8988T (cell line): ENCODE data around the gene RGS5.
"Not testable (repeated sequence)": the region's sequence is repeated elsewhere in the genome, so short reads cannot be mapped to it uniquely, and the experiment has no call there.

Source experiments
- DNase-seq: peaks from one replicate; pipeline ENCODE4 v3.0.0; 2011

The RGS5 gene, protein sequence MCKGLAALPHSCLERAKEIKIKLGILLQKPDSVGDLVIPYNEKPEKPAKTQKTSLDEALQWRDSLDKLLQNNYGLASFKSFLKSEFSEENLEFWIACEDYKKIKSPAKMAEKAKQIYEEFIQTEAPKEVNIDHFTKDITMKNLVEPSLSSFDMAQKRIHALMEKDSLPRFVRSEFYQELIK

DNA sequence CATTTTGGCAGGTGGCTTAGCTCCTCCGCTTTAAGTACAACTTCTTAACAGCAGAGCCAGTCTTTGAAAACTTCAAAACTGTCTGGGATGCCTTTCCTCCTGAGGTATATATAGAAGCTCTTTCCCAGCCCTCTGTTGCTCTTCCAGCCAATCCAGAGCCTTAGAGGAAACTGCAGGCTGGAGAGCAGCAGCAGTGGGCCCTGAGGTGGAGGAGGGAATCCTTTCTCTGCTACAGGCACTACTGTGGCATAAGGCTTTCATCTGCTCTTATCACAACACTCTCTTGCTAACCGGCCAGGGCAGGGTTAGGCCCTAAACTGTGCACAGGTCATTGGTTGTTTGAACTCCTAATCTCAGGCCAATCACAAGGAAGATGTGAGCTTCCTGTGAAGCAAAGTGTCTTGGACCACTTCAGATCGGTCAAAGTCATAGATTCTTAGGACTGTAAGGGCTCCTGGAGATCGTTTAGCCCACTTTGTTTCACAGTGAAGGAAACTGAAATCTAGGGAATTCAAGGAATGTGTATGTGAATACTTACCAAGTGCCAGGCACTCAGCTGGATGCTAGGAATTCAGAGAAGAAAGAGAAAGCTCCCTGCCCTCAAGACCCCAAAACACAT, at the start of gene RGS5:
Gene RGS5 (minus strand): TSS at position 84 of the 619 bp plus-strand sequence. CDS start 81 bp downstream, at position 3.
- no peak for DNase-seq

DNA sequence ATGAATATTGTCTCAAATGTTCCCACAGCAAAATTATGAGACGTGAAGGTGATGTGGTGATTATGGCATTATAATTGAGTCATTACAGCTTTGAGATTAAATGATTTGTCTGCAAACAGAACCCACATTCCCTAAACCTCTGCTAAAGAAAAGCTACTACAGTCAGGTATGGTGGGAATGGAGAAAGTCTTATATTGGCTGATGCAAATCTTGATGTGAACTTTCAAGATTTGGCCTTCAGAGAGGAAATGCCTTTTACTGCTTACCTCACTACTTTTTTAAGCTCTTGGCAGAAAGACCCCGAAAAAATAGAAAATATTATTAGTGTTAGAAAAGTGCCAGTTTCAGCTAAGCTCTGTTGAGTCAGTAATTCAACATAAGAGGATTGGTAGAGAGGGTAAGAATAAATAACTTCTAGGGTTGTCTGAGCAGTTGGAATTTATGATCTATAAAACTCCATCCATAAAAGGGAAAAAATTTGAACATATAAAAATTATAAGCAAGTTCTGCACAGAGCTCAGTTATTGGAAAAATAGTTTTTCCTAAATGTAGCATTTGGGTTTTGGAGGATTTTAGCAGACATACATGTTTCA, 47.8 kb upstream of the RGS5 start:
- DNase-seq = no peak

DNA sequence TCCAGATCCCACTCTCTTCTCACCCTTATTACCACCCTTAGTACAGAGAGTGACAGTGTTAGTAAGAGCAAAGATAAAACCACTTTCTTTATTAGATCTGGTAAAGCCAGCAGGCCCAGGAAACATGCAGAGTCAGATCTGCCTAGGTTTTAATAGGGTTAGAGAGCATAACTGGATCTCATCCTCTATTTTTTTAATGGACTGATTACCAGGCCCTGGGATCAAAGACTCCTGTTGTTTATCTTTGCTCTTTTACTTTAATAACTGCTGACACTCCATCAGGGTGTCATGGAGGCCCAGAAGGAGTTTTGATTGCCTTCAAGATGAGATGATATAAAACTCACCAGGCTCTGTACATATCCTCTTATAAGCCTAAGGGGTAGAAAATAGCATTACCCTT, 45.3 kb upstream of the RGS5 start:
- no peak for DNase-seq

DNA sequence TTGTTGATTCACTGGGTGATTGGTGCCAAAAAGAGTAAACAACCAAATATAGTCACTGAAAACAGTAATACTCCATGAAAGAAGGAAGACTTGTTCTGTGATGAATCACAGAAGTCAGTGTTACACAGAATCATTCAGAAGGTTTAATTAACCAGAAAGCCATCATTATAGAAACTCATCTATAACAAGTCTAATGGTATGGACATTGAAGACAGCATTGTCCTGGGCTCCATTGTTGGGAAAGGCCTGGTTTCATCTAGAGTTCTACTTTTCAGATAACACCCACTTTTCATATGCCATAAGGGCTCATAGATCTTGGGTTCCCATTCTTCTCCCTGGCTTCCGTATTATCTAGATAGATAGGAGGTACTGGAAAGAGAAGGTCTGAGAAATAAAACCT, 41.9 kb upstream of the RGS5 start:
- DNase-seq = not testable (repeated sequence)

DNA sequence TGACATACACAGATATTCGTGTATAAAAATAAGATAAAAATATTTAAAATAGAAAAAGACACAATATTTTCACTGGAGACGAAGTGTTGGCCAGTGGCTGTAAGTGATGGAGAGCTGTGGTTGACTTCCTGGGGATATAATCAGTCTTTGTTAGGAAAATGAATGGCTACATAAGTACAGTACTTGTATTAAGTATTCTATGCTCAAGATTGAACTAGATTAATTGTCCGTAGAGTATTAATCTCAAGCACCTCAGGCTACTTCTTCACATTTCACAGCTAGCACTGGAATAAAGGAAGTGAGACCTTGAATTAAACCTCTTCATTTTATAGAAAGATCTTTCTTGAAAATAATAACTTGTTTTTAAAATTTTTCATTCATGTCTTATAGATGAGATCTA, 39.0 kb upstream of the RGS5 start:
- DNase-seq = no peak

DNA sequence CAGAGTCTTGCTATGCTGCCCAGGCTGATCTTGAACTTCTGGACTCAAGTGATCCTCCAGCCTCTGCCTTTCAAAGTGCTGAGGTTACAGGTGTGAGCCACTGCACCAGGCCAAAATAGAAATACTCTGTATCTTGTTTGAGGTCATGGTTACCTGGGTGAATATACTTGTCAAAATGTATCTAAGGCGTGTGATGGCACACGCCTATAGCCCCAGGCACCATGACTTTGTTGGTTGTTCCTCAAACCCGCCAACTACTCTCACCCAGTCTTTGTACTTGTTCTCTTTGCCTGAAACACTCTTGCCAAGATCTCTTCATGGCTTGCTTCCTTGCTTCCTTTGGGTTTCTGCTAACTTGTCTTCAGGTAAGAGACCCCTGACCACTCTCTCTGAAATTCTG, 38.0 kb upstream of the RGS5 start:
- DNase-seq = no peak

DNA sequence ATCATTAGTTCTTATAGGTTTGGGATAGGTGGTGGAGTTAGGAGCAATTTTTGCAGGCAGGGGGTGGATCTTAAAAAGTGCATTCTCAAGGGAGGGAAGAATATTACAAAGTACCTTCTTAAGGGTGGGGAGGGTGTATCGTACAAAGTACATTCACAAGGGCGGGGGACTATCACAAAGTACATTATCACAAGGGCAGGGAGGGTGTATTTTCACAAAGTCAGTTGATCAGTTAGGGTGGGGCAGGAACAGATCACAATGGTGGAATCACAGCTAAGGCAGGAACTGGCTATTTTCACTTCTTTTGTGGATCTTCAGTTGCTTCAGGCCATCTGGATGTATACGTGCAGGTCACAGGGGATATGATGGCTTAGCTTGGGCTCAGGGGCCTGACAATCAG, 30.9 kb upstream of the RGS5 start:
- not testable (repeated sequence) for DNase-seq

DNA sequence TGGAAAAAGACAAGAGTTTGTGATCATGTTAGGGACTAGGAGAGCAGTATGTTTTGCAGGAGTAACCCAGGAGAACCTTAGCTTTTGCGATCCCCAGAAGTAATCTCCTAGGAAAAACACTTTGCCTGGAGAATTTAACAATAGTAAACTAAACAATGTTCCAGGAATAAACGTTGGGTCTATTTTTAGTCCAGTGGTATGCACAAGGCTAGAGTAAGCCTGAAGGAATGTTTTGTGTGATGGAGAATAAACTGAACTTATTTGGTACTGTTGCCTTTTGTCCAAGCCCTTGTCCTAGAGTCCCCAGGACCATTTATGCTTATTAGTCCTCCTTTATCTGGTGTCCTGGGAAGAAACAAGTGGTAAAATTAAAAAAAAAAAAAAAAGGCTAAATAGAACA, 28.7 kb upstream of the RGS5 start:
- DNase-seq = no peak

DNA sequence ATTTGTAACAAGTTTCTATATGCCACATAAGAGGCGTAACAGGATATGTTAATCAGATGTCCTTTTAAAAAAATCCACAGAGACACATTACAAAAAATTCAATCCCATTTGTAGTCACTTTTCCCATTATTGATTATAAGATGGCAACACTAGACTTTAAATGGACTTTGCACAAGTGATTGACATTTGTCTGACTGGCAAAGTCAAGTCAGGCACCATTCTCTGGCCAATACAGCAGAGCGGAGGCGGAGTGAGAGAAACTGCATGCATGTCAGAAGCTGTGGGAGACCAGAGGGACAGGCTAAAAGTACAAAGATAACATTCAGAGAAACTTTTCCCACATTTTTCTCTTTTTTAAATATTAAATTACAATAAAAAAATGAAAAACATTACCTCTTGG, 28.1 kb upstream of the RGS5 start:
- DNase-seq = no peak

DNA sequence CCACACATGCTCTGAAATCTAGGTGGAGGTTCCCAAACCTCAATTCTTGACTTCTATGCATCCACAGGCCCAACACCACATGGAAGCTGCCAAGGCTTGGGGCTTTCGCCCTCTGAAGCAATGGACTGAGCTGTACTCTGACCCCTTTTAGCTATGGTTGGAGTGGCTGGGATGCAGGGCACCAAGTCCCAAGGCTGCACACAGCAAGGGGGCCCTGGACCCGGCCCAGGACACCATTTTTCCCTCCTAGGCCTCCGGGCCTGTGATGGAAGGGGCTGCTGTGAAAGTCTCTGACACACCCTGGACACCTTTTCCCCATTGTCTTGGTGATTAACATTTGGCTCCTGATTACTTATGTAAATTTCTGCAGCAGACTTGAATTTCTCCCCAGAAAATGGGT, 25.6 kb upstream of the RGS5 start:
- not testable (repeated sequence) for DNase-seq

DNA sequence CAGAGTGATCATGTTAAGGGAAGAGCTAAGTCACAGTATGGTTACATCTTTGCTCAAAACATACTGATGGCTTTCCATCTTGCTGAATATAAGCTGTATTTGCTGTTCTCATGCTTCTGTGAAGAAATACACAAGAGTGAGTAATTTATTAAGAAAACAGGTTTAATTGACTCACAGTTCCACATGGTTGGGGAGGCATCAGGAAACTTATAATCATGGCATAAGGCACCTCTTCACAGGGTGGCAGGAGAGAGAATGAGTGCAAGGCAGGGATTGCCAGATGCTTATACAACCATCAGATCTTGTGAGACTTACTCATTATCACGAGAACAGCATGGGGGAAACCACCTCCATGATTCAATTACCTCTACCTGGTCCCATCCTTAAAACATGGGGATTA, 24.4 kb upstream of the RGS5 start:
- no peak for DNase-seq

DNA sequence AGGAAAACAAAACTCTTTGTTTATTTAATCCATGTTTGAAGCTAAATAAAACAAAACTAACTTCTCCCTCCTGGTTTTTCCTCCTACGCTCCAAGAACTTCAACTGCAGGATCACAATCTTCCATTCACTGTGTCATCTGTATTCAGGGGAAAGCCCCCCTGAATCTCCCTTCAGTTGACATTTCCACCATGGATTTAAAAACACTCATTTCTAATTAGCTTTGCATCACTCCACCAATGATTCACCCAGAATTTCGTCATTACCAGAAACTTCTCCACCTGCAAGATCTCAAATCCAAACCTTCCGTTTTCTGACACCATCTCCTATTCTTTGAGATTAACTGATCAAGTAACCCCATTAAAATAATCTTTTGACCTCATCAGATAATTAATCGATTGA, 10.9 kb upstream of the RGS5 start:
- DNase-seq = no peak

DNA sequence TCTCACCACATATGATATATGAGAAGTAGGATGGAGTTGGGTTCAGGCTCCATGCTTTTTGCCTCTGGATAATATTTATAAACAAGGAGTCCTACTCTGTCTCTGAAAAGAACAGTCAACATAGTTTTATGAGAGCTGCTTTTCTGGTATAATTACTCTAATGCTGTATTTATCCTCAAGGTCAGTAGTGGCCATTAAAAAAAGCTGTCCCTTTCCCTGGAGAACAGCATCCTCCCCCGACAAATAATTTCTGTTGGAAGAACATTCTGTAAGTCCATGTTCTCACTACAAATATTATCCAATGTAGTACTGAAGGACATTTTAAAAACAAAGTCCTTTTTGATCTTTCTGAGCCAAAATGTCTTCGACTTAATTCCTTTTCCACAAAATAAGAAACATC, 9.0 kb upstream of the RGS5 start:
- DNase-seq = no peak

DNA sequence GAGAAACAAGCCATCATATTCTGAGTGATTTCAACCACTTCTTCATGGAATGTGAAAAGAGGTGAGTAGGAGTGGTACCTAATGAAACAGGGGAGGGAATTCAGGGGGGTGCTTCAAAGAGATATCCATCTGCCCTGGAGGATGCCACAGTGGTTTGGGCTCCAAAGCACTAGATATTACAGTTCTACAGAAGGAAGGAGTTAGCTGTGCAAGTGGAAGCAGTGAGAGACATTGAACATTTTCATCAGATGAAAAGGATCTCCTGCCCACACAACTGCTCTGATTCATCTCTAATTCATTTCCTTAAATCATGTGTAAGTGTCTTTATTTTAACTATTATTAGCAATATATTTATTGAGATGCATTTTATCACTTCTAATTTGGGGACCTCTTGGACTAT, 2.8 kb upstream of the RGS5 start:
- no peak for DNase-seq

DNA sequence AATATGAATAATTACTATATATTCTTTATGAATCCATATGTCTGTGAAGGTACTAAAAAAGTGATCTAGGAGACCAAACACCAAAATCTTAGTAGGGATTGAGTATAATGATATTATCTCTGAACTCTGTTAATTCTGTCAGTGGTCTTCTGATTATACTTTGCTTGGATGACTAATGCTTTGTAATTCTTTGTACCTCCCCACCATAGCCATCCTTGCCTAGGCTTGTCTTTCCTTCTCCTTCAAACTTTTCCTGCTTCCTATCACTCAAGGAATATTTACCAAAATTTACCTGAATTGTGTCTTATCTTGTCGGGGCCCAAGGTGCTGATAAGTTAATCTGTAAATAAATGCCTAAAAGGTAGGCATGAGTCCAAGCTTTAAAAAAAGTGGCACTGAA, 845 bp upstream of the RGS5 start:
- no peak for DNase-seq

DNA sequence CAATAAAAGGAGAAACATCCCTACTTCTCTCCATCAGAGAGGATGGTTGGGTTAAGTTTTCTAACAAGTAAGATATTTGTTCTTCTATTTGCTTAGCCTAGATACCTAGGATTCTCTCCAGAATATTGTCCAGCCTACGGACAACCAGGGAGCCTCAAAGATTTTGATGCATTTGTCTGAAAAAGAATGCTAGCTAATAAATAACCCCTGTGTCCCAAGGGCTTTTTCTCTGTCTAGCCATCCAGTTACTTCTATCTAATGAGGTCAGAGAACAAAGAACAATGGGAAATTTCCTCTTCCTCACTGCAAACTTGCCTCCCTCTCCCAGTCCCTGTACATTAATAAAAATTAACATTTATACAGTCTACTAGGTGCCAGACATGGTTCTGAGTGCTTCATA, 810 bp downstream of the RGS5 start:
- DNase-seq = no peak

DNA sequence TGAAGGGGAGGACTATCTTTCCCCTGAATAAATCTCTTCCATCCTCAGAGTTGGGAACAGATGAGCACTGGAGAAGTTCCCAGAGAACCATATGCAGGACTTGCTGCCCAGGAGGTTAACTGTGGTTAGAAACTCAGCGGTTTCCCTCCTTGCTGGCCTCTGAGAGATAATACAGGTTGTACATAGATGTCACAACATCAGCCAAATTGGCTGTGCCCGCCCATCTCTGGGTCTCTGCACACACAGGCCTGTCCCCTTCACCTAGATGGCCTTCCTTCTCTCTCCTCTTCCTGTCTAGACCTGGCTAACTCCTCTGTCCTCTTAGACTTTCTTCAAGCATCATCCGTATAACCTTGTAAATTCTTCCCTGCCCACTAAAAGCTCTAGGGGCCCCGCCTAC, 5.7 kb downstream of the RGS5 start:
- no peak for DNase-seq

DNA sequence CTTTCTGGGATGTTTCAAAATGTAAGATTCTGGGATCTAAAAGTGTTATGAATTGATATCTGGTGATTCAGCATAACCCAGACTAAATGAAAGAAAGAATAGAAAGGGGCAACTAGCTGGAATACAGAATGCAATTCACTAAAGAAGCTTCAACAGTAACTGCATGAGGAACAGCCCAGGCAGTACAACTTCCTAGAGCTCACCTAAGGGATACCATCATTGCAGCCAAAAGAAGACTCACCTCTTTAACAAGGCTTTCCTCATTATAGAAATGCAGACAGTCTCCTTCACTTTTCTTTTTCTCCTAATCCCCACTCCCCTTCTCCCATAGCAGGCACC, 6.3 kb downstream of the RGS5 start:
- DNase-seq = no peak

DNA sequence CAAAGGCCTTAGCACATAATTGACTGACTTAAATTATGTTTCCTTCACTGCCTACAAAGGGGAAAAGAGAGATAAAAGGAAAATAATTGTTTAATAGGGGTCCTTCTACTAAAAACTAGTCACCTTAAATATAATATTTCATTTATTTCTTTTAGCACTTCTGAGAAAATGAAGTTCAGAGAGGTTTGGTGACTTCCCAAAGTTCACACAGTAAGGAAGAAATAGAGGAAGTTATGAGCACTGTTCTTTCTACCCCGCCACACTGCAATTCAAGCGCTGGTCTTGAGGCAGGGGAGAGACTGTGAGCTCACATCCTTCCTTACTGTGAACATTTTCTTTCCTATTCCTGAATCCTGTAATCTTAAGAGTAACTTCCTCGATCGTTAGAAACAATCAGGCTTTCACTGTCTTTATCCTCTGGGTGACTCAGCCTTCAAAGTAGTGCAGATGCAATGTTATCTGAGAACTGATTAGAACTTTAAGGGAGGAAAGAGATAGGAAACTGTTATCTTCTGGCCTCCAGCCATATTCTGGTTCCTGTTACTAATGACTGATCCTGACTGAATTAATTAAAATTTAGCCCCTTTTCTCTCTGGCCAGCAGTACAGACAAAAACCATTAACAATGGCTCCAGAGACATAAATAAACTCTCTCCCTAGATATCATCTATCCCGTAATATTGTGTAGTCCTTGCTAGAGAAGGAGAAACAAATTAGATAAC, 6.8 kb downstream of the RGS5 start:
- no peak for DNase-seq

DNA sequence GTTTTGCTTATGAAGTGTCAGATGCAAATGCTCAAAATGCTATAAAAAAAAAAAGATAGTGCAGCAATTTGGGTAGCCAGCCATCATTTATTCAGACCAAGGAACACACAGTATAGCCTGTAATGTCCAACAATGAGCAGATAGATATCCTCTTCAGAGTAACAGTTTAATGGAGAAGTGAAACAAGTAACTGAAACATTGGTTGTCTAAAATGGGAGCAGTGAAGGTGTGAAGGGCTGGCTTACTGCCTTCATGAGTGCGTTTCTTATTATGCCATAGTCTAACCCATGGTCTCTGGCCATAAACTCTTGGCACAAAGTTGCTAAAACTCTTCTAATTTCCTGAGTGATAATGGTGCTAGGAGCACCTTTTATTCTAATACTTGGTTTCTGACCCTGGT, 11.4 kb downstream of the RGS5 start:
- no peak for DNase-seq

DNA sequence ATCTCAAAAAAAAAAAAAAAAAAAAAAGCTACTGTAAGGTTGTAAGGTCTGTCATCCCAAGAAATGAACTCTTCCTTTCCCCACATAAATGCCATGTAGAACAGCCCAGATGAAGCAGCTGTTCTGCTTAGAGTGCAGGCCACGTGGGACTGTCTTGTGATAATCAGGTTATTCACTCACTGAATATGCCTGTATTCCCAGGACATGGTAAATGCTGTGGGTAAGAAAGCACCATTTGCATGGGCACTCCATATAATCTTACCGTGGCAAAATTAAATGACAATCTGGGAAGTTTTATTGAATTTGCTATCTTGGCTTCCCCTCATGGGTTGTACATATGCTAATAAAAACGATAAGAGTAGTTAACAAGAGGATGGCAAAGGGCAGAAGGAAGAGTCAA, 13.8 kb downstream of the RGS5 start:
- DNase-seq = no peak

DNA sequence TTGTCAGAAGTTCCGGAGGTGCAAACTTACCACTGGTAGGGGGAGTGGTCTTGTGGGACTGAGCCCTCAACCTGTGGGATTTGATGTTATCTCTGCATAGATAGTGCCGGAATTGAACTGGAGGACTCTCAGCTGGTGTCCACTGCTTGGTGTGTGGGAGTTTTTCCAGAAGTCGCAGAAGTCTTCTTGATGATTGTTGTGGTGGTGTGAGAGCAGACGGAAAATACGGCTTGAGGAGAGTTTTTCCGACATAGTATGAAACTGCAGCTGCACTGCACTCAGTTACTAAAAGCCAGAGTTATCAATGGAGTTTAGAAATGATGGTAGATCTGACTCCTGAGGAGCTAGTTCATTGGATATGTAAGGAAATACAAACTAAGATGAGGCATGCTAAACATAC, 14.9 kb downstream of the RGS5 start:
- DNase-seq = no peak

DNA sequence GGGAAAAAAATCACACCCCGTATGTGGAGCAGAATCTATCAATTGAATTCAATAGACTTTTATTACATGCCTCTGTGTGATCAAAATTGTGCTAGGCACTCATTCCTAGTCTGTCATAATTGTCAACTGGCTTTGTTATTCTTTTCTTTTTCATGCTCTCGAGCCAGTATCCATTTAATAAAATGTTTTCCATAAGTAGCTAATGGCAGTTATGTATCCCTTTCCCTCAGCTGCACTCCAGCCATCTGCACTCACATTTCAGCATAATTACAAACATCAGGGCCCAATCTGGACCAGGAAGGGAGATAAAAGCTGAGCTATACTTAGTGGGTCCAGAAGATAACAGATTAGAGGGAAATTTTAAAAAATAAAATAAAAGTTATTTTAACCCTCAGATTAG, 15.9 kb downstream of the RGS5 start:
- no peak for DNase-seq

DNA sequence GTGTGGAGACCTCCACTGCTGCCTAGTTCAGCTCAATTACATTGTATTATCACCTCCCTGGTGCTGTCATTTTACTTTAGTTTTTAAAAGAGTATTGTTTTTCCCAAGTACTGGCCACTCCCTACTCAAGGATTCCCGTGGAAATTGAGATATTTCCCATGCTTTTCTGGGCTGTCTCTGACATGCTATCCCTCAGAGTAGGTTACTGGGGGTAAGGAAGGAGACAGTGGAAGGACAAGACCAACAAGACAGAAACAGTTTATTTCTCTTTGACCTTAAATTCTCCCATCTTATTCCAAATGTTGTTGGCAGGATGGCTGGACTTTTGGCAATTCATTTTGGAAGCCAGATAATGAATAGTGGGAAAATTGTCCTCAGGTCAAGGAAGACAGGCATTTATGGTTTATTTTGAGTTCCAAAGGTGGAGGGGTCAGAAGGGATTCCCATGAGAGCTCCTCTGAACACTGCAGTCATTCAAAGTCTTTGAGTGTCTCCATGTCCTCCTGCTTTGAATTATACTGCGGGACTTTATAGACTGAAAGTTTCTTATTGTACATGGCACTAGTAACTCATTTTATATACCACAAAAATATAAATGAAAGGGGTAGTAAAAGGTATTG, 20.3 kb downstream of the RGS5 start:
- no peak for DNase-seq
